WTC11 (cell line): Measurements from ENCODE around the gene ARHGEF28. TPM values are rescaled to one million over a fixed set of nuclear protein-coding genes. Genes with fewer than 3 reads are reported as not detected.

Experiments
- ATAC-seq: fragments of 200-7000 bp; cut with Tn5 transposase; 2 replicates; pipeline ENCODE4 v1.10.0; 2021; ENCODE audit warnings: mild to moderate bottlenecking, moderate library complexity
- CTCF ChIA-PET: fragments of 300-600 bp; sonication (Branson Sonifier 250); formaldehyde crosslinking; loops from one replicate; lab custom pipeline; 2021; ENCODE audit warnings: antibody characterized with exemption; lab: Charles Lee
- POLR2A ChIA-PET: fragments of 350-600 bp; sonication (Branson Sonifier 250); formaldehyde crosslinking; loops from one replicate; lab custom pipeline; 2021; ENCODE audit warnings: antibody characterized with exemption; lab: Charles Lee
- DNase-seq: peaks from one replicate; pipeline ENCODE4 v3.0.0; 2021; ENCODE audit warnings: low spot score
- H3K27ac Mint-ChIP-seq: 2 replicates; pipeline ENCODE4 v1.8.0; 2021; ENCODE audit warnings: mixed read lengths
- H3K27me3 Mint-ChIP-seq: 2 replicates; pipeline ENCODE4 v1.8.0; 2021; ENCODE audit warnings: low read depth, mild to moderate bottlenecking, moderate library complexity, mixed read lengths
- H3K36me3 Mint-ChIP-seq: 2 replicates; pipeline ENCODE4 v1.8.0; 2021; ENCODE audit warnings: mixed read lengths
- H3K4me1 Mint-ChIP-seq: 2 replicates; pipeline ENCODE4 v1.8.0; 2022; ENCODE audit warnings: mixed read lengths
- H3K4me3 Mint-ChIP-seq: 2 replicates; pipeline ENCODE4 v1.8.0; 2021; ENCODE audit warnings: mild to moderate bottlenecking, moderate library complexity, mixed read lengths
- H3K9me3 Mint-ChIP-seq: 2 replicates; pipeline ENCODE4 v1.8.0; 2021; ENCODE audit warnings: mixed read lengths
- ATF6 ChIP-seq: sonication (generic); formaldehyde crosslinking; IDR thresholded peaks from 2 replicates; pipeline ENCODE4 v1.8.1; 2023; ENCODE audit warnings: mild to moderate bottlenecking, missing genetic modification reagents
- CTCF ChIP-seq: fragments of 200-600 bp; IDR thresholded peaks from 2 replicates; pipeline ENCODE4 v1.8.0; 2022; ENCODE audit warnings: antibody characterized with exemption
- E2F5 ChIP-seq: sonication (generic); formaldehyde crosslinking; IDR thresholded peaks from 2 replicates; pipeline ENCODE4 v1.8.1; 2022; ENCODE audit warnings: mild to moderate bottlenecking, moderate library complexity, missing genetic modification reagents
- EMX1 ChIP-seq: fragments of 250-450 bp; sonication (Bioruptor Pico); IDR thresholded peaks from 2 replicates; pipeline ENCODE4 v1.8.0; 2021; ENCODE audit warnings: mild to moderate bottlenecking
- HMGXB4 ChIP-seq: sonication (generic); formaldehyde crosslinking; IDR thresholded peaks from 2 replicates; pipeline ENCODE4 v1.8.1; 2023; ENCODE audit warnings: mild to moderate bottlenecking, moderate library complexity, missing genetic modification reagents
- JAZF1 ChIP-seq: fragments of 250-450 bp; sonication (Bioruptor Pico); IDR thresholded peaks from 2 replicates; pipeline ENCODE4 v1.9.0; 2021; ENCODE audit warnings: moderate library complexity, mild to moderate bottlenecking, inconsistent platforms
- STAT6 ChIP-seq: sonication (generic); formaldehyde crosslinking; conservative IDR thresholded peaks from 2 replicates; pipeline ENCODE4 v1.8.1; 2023; ENCODE audit warnings: mild to moderate bottlenecking, low read depth, missing genetic modification reagents, moderate library complexity
- TEAD1 ChIP-seq: sonication (generic); formaldehyde crosslinking; IDR thresholded peaks from 2 replicates; pipeline ENCODE4 v1.8.0; 2022; ENCODE audit warnings: mild to moderate bottlenecking, missing genetic modification reagents
- USF1 ChIP-seq: sonication (generic); formaldehyde crosslinking; IDR thresholded peaks from 2 replicates; pipeline ENCODE4 v1.8.0; 2022; ENCODE audit warnings: mild to moderate bottlenecking, missing genetic modification reagents
- USF2 ChIP-seq: sonication (generic); formaldehyde crosslinking; IDR thresholded peaks from 2 replicates; pipeline ENCODE4 v1.8.1; 2023; ENCODE audit warnings: mild to moderate bottlenecking, missing genetic modification reagents, moderate library complexity
- ZNF219 ChIP-seq: sonication (generic); formaldehyde crosslinking; IDR thresholded peaks from 2 replicates; pipeline ENCODE4 v1.8.0; 2023; ENCODE audit warnings: missing genetic modification reagents, mild to moderate bottlenecking, borderline replicate concordance
- ZNF416 ChIP-seq: fragments of 250-450 bp; sonication (Bioruptor Pico); IDR thresholded peaks from 2 replicates; pipeline ENCODE4 v1.9.0; 2021; ENCODE audit warnings: mild to moderate bottlenecking, inconsistent platforms
- ZNF425 ChIP-seq: fragments of 250-450 bp; sonication (Bioruptor Pico); conservative IDR thresholded peaks from 2 replicates; pipeline ENCODE4 v1.9.0; 2021; ENCODE audit warnings: mild to moderate bottlenecking
- ZNF512 ChIP-seq: sonication (generic); formaldehyde crosslinking; IDR thresholded peaks from 2 replicates; pipeline ENCODE4 v1.8.1; 2022; ENCODE audit warnings: missing genetic modification reagents, borderline replicate concordance
- ZNF671 ChIP-seq: fragments of 250-450 bp; sonication (Bioruptor Pico); IDR thresholded peaks from 2 replicates; pipeline ENCODE4 v1.8.0; 2021; ENCODE audit warnings: mild to moderate bottlenecking
- total RNA-seq: library from RNA; stranded (reverse); gene quantifications from 3 replicates; pipeline ENCODE4 v1.2.3, GENCODE V29; 2021

The ARHGEF28 gene
- total RNA-seq, 1 experiment from 2014 or later = 0.96 TPM

GRCh38 chr5:73641811-73642210 lies 15.8 kb downstream of the ARHGEF28 start:
- Mint-ChIP-seq H3K27ac (no peak overlapping the region), H3K36me3 (no peaks in the 10 kb centered on the region), H3K27me3 (peaks cover 24% of the 10 kb centered on the region), H3K9me3 (no peaks in the 10 kb centered on the region), H3K4me3 (no peak overlapping the region), H3K4me1 (peaks cover 44% of the 10 kb centered on the region)
- DNase-seq (no peak), ATAC-seq (peak; percentile 56)
- POLR2A ChIA-PET = no interaction called here
- CTCF ChIA-PET = interaction anchor here (1.3 kb wide), 1 partner anchor 51 kb away, joined by 3 read pairs; no protein-coding TSS in a partner anchor
- no peak for TF ChIP-seq E2F5 (CRISPR knock-in tag)
- no peak for TF ChIP-seq STAT6 (CRISPR knock-in tag)
- TF ChIP-seq ZNF425 (CRISPR knock-in tag) = no peak
- TF ChIP-seq HMGXB4 (CRISPR knock-in tag) = no peak
- no peak for TF ChIP-seq USF1 (CRISPR knock-in tag)
- no peak for TF ChIP-seq ZNF416 (CRISPR knock-in tag)
- TF ChIP-seq CTCF = no peak
- no peak for TF ChIP-seq ATF6
- no peak for TF ChIP-seq USF2
- no peak for TF ChIP-seq JAZF1
- no peak for TF ChIP-seq ZNF512 (CRISPR knock-in tag)
- TF ChIP-seq TEAD1 (CRISPR knock-in tag) = no peak
- no peak for TF ChIP-seq ZNF219 (CRISPR knock-in tag)
- no peak for TF ChIP-seq ZNF671 (CRISPR knock-in tag)
- no peak for TF ChIP-seq EMX1
